ENCODE measurements around the gene LGALS9.

DNA sequence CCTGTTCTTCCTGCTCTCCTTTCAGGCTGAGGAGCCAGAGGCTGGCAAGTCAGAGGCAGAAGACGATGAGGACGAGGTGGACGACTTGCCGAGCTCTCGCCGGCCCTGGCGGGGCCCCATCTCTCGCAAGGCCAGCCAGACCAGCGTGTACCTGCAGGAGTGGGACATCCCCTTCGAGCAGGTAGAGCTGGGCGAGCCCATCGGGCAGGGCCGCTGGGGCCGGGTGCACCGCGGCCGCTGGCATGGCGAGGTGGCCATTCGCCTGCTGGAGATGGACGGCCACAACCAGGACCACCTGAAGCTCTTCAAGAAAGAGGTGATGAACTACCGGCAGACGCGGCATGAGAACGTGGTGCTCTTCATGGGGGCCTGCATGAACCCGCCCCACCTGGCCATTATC lies 25.6 kb upstream of the LGALS9 start:
- TF ChIP-seq, protein P1, sequence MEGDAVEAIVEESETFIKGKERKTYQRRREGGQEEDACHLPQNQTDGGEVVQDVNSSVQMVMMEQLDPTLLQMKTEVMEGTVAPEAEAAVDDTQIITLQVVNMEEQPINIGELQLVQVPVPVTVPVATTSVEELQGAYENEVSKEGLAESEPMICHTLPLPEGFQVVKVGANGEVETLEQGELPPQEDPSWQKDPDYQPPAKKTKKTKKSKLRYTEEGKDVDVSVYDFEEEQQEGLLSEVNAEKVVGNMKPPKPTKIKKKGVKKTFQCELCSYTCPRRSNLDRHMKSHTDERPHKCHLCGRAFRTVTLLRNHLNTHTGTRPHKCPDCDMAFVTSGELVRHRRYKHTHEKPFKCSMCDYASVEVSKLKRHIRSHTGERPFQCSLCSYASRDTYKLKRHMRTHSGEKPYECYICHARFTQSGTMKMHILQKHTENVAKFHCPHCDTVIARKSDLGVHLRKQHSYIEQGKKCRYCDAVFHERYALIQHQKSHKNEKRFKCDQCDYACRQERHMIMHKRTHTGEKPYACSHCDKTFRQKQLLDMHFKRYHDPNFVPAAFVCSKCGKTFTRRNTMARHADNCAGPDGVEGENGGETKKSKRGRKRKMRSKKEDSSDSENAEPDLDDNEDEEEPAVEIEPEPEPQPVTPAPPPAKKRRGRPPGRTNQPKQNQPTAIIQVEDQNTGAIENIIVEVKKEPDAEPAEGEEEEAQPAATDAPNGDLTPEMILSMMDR (IDR thresholded peaks at IDR 0.05; ENCODE audit: low read depth, low read length), result no peak
- no peak for TF ChIP-seq EZH2phosphoT487 (IDR thresholded peaks at IDR 0.05; ENCODE audit: low read depth)
